IPS-11a (cell line): ENCODE results near the gene ASMTL.
"Not testable (repeated sequence)": the region's sequence is repeated elsewhere in the genome, so short reads cannot be mapped to it uniquely, and the experiment has no call there.

Experiments used
- H3K4me3 ChIP-seq: one replicate; pipeline ENCODE4 v1.5.1; 2013; ENCODE audit warnings: low read depth, low read length, control low read depth

Gene ASMTL

DNA sequence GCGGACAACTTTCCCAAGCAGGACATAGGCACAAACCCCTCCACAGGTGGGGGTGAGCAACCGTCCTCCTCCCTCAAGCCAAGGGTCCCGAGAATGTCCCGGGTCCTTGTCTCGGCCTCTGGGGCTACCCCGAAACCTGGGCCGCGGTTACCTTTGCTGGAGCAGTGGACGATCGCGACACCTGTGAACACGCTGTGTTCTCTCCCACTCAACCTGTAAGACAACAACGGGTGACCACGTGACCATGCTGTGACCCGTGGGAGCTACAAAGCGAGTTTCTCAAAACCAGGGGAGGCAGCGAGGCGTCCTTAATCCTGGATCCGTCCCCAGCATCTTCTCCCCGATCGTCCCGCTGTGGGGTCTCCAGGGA, 17.9 kb downstream of the ASMTL start:
- no peak overlapping the region for H3K4me3 ChIP-seq

DNA sequence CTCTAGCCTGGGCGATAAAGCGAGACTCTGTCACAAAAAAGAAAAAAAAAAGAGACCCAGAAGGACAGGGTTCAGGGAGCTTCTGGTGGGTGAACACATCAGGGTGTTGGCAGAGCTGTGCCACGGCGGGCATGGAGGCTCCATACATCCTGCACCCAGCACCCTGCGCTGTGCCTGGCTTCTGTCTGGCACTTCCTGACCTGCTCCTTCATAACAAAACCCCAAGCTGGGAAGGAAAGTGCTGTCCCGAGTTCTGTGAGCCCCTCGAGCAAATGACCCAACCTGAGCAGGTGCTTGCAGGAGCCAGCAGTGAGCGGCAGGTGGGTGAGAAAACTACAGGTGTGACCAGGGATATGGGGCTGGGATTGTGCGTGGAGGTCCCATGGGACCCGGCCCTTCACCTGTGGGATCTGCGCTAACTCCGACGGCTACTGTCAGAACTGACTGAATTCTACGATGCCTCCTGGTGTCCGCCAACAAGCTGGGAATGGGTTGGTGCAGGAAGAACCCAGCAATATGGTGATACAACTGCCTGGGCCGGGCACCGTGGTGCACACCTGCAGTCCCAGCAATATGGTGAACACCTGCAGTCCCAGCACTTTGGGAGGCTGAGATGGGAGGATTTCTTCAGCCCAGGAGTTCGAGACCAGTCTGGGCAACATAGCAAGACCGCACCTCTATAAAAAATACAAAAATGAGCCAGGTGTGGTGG, 18.9 kb downstream of the ASMTL start:
- no peak overlapping the region for H3K4me3 ChIP-seq

DNA sequence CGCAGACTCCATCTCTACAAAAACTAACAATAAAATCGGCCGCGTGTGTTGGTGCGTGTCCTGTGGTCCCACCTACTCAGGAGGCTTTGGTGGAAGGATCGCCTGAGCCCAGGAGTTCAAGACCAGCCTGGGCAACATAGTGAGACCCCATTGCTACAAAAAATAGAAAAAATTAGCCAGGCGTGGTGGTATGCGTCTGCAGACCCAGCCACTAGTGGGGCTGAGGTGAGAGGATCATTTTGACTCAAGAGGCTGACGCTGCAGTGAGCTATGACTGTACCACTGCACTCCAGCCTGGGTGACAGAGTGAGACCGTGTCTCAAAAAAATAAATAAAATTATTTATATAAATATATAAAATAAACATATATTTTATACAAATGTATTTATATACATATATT, 22.3 kb downstream of the ASMTL start:
- no peak overlapping the region for H3K4me3 ChIP-seq

- H3K4me3 ChIP-seq, result no peak overlapping the region
Measured at GRCh38 chrX:1427756-1428155, 25.0 kb downstream of the ASMTL start.

DNA sequence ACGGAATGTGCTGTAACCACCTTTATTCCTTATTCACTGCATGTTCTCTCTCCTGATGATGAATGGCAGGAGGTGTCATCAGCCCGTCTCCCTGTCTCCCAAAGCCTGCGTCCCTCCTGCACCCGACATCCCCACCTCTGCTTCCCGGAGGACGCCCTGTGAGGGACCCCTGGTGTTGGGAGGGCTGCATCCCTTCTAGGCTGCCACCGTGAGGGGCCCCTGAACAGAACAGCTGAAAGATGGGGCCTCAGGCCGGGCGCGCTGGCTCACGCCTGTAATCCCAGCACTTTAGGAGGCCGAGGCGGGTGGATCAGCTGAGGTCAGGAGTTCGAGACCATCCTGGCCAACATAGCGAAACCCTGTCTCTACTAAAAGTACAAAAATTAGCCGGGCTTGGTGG, 26.4 kb downstream of the ASMTL start:
- not testable (repeated sequence) for H3K4me3 ChIP-seq

GRCh38 chrX:1425381-1425780, 27.3 kb downstream of the ASMTL start:
- no peak overlapping the region for H3K4me3 ChIP-seq

GRCh38 chrX:1424147-1424851, 28.4 kb downstream of the ASMTL start:
- no peak overlapping the region for H3K4me3 ChIP-seq

DNA sequence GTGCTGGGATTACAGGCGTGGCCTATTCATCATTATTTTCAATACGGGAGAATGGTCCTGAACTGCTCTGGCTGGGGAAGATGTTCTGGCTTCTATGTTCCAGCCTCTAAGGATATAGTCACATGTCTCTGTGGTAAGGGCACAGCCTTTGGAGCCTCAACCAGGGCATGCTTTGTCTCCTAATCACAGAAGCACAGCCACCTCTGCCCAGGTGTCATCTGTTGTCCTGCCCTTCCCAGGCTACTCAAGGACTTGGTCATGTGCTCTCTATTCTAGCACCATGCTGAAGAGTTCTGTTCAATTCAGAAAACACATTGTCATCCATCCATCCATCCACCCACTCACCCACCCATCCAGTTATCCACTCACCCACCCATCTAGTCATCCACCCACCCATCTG, 29.5 kb downstream of the ASMTL start:
- H3K4me3 ChIP-seq, result no peak overlapping the region

- H3K4me3 ChIP-seq, result no peak overlapping the region
Measured at GRCh38 chrX:1422135-1422465, 30.6 kb downstream of the ASMTL start.

GRCh38 chrX:1421433-1422134, 31.1 kb downstream of the ASMTL start:
- no peak overlapping the region for H3K4me3 ChIP-seq

DNA sequence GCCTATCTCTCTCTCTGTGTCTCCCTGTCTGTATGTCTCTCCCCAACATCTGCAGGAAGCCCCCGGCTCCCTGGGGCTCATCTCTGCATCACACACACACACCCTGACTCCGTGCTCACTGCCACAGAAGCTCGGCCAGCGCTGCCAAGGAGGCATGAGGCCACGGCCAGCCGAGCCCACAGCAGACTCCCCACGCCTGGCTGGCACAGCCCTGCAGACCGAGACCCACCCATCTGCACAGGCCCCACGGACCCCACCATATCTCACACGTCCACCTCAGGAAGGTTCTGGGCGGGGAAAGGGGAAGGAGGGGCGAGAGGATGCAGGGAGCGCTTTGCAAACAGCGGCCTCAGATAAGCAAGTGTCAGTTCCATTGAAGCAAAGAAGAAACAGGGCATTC, 32.3 kb downstream of the ASMTL start:
- no peak overlapping the region for H3K4me3 ChIP-seq

DNA sequence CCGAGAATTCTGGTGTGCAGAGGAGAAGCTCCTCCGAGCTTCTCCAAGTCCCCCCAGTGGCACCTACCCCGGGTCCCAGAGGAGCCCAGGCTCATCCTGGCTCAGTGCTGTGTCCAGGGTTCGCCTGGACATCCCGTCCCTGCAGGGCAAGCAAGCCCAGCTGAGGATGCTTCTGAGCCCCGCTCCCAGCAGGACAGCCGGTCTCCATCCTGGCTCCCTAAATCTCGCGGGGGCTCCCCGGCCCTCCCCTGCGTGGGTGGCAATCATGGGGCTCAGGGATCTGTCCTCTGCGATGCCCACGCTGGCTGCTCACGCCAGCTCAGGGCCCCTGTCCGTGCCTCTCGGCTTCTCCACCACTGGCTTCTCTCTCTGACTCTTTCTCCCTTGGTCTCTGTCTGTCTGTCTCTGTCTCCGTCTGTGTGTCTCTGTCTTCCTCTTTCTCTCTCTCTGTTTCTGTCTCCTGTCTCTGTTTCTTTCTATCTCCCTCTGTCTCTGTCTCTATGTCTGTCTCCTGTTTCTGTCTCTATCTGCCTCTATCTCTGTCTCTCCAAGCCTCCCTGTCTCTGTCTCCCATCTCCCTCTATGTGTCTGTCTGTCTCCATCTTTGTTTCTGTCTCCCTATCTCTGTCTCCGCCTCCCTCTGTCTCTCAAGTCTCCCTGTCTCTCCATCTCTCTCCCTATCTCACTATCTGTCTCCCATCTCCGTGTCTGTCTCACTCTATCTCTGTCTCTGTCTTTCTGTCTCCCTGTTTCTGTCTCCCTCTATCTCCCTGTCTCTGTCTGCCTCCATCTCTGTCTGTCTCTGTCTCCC, 33.0 kb downstream of the ASMTL start:
- no peak overlapping the region for H3K4me3 ChIP-seq

GRCh38 chrX:1418901-1419544, 33.7 kb downstream of the ASMTL start:
- H3K4me3 ChIP-seq, result no peak overlapping the region

DNA sequence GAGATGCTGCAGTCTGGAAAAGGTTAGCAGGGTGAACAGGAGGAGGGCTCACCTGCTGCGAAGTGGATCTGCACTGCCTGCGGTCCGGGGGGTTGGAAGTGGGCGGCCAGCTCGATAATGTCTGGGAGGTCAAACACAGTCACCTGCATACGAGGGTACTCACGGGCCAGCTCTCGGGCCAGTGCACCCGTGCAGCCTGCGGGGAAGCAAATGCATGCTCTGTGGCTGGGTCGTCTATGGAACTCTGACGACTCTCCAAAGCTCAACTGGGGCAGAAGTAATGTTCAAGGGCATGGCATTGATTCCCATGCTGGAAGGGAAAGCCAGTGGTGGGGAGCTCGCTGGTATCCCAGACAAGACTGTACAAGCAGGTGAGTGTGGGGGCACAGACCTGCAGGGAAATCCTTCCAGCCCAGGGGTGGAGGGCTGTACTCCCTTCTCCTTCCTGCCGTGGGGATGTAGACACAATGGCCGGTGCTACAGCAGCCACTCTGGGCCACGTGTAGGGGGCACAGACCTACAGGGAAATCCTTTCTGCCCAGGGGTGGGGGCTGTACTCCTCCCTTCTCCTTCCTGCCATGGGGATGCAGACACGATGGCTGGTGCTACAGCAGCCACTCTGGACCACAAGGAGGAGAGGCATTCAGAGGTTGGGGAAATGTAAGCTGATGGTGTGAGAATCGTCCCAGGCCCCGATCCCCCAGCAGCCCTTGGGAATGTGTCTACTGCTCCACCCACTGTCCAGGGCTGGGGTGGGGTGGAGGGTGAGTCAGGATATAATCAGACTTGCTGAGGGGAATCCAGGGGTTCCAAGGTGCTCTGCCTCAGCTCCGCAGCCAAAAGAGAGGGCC, 34.6 kb downstream of the ASMTL start:
- no peak overlapping the region for H3K4me3 ChIP-seq

DNA sequence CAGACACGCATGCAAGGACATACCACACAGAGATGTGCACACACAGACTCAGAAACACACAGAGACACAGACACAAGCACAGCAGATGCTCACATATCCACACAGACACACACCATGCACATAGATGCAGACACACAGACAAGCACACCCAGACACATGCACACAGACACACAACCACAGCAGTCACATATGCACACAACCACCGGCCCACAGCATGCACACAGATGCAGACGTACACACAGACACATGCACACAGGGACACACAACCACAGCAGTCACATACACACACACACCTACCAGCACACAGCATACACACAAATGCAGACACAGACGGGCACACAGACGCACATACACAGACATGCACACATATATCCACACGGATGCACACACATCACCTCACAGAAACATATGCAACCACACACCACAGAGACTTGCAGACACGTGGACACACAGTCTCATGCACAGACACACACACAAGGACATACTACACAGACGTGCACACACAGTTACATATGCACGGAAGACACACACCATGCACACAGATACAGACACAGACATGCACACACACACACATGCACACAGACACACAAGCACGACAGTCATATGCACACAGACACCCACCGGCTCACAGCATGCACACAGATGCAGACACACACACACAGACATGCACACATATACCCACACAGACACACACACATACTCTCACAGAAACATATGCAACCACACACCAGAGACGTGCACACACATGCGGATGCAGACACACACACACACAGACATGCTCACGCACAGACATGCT, 35.5 kb downstream of the ASMTL start:
- no peak overlapping the region for H3K4me3 ChIP-seq

- H3K4me3 ChIP-seq, result no peak overlapping the region
Measured at GRCh38 chrX:1416327-1416784, 36.4 kb downstream of the ASMTL start.

- H3K4me3 ChIP-seq, result no peak overlapping the region
Measured at GRCh38 chrX:1412551-1413161, 40.1 kb downstream of the ASMTL start.

DNA sequence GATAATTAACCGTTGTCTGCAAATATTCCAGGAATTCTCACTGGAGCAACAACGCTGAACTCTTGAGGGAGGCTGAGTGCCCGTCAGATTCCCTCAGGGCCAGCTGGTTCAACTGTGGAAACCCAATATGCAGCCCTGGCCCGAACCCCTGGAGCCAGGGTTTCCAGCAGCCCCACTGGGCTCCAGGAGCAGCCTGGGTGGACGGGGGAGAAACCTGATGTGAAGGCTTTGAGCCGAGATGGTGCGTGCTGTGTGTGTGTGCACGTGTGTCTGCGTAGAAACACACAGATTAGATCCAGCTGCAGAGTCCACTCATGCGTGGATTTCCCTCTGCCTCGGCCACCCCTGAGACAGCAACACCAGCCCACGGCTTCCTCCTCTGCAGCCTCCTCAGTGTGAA, 41.4 kb downstream of the ASMTL start:
- no peak overlapping the region for H3K4me3 ChIP-seq

GRCh38 chrX:1407035-1407434, 45.7 kb downstream of the ASMTL start:
- no peak overlapping the region for H3K4me3 ChIP-seq
